Stimulated activated CD8-positive, alpha-beta memory T cell treated with anti-CD3 and anti-CD28 coated beads, Interleukin-12 subunit alpha, Interleukin-12 subunit beta, amount 100 ng/mL, for 4 hours (primary cell): ENCODE results near the gene MYL6.

Experiments
- DNase-seq: peaks from one replicate; pipeline ENCODE4 v3.0.0-alpha.2; 2020; ENCODE audit warnings: low read depth

Gene MYL6

DNA sequence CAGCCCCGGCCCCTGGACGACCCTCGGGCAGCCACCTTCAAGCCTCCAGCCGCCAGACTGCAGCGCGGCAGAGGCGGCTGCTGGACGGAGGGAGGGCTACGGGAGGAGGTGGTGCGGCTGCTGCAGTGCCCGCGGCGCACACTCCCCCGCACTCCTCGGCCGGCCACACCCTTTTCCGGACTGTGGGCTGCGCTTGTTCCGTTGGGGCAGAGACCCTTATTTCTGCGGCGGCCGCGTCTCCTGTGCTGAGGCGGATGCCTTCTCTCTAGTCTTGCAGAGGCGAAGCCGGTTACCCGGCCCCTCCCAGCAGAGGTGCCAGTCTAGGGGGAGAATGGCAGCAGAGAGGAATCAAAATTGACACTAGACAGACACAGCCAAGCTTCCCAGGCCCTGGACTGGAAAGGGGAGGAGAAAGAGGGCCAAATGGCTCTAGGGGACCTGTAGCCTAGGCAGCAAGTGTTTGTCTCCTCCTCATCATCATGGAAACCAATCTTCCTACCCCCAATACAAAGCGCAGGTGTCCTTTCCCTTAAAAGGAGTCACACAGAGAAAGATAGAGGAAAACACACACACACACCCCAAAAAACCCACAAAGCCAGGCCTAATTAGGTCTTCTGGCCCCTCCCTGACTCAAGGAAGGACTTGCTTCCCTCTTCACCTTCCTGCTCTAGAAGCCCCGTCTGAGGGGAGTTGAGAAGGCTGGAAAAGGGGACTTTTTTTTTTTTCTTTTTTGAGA lies 28.8 kb upstream of the MYL6 start:
- peak; percentile 63 for DNase-seq

DNA sequence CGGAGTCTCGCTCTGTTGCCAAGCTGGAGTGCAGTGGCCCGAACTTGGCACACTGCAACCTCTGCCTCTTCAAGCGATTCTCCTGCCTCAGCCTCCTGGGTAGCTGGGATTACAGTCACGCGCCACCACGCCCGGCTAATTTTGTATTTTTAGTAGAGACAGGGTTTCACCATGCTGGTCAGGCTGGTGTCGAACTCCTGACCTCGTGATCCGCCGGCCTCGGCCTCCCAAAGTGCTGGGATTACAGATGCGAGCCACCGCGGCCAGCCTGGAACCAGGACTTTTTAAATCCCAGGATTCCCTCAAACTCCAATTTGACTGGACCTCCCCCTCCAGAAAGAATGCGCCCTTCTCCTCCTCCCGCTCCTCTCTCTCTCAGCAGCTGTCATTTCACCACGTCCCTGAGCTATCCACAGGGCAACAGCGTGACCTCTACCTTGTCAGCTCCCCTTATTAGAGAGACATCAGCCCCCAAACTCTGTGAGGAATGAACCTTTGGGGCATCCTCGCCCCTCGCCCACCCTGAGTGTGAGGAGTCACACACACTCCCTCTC lies 28.1 kb upstream of the MYL6 start:
- no peak for DNase-seq

DNA sequence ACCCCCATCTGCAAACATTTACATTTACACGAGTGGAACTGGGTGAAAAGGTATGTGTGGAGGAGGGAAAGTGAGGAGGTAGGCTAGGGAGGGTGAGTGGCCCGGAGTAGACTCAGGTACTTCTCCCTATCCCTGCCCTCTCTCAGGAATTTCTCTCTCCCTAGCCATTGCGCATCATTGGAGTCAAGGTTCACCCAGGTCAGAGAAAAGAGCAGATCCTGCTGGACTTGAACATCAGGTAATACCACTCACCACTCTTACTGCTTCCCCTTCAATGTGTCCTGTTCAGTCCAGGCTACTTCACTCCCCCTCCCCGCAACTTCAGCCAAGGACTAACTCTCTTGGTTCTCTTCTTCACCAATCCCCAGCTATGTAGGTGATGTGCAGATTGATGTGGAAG lies 27.3 kb upstream of the MYL6 start:
- DNase-seq: no peak

DNA sequence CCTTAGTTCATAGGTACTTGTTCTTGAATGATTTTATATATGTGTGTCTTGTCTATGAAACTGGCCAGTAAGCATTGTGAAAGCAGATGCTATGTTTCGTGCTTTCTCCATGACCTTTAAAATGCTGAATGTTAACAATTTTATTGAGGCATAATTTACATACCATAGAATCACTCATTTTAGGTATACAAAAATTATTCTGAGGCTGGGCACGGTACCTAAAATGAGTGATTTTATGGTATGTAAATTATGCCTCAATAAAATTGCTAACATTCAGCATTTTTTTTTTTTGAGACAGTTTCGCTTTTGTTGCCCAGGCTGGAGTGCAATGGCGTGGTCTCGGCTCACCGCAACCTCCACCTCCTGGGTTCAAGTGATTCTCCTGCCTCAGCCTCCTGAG lies 23.3 kb upstream of the MYL6 start:
- DNase-seq: no peak

GRCh38 chr12:56137853-56138571 lies 20.1 kb upstream of the MYL6 start:
- no peak for DNase-seq

DNA sequence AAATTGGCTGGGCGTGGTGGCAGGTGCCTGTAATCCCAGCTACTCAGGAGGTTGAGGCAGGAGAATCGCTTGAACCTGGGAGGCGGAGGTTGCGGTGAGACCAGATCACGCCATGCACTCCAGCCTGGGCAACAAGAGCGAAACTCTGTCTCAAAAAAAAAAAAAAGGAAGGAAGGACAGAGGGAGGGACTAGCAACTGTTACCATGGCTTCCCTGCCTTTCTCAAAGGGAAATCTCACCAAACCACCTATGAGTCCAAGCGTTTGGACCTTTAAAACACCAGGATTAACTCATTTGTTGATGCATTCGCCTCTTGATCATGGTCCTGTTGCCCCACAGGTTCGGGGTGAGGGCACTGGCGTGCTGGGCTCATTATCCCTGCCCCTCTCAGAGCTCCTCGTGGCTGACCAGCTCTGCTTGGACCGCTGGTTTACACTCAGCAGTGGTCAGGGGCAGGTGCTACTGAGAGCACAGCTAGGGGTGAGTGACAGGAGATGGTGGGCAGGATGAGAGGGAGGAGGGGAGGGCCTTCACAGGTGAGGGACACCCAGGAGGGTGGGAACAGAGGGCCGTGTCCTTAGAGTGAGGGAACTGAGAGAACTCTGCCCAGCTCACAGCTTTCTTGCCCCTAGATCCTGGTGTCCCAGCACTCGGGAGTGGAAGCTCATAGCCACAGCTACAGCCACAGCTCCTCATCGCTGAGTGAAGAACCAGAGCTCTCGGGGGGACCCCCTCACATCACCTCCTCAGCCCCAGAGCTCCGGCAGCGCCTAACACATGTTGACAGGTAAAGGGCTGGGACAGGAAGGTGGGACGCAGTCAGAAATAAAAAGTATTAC lies 16.0 kb upstream of the MYL6 start:
- DNase-seq: no peak

GRCh38 chr12:56143217-56143616 lies 14.9 kb upstream of the MYL6 start:
- no peak for DNase-seq

GRCh38 chr12:56143870-56144269 lies 14.3 kb upstream of the MYL6 start:
- no peak for DNase-seq

DNA sequence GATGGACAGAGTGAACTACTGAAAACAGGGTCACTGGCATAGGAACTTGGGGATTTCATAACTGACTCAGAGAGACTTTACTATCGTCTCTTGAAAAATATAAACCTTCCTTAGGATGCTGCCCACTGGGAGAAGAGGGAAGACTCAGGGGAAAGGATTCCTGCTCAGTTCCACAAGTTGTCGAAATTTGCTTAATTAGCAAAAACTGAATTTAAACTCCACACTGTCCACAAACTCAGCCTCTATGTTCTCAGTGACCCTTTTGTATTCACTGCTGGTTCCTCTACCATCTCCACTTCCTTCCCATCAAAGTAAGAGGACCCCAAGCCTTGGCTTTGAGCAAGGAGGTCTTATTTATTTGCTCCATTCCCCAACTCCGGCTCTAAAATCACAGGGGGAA lies 12.9 kb upstream of the MYL6 start:
- no peak for DNase-seq

- no peak for DNase-seq
These were observed 11.4 kb upstream of the MYL6 start for GRCh38 chr12:56146492-56147460.

DNA sequence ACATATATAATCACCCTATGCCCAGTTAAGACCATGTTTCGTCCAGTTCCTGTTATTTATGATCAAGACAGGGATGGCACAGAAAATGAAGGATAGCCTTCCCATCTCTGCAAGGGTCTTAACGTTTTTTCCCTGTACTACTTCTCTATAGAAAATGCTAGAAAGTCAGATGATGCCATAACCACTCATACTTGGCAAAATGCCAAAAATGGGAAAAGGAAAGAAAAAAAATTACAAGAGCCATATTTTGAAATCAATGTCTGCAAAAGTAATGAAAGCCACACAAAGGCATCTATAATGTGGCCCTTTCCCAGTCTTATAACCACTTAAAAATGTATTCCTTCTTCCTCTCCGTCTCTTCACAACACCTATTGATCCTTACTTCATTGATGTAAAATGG lies 7.6 kb upstream of the MYL6 start:
- no peak for DNase-seq

DNA sequence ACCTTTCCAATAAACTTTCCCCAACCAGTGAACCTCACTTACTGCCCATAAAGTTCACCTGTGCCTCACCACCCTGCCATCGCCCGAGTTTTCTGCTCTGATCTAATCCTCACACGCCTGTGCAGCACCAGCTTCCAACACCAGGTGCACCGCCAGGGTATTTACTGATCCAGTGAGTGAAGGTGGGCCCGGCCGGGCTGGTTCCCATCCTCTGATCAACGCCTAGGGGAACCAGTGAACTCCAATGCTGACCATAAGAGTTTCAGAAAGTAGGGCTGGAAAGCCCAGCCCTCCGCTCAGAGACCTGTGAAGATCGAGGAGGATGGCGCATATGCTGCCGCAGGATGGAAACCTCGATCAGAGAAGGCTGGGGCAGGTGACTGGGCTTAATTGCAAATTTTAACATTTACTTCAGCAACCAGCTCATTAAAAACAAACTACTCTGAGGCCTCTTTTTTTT lies 6.5 kb upstream of the MYL6 start:
- DNase-seq: peak; percentile 47

DNA sequence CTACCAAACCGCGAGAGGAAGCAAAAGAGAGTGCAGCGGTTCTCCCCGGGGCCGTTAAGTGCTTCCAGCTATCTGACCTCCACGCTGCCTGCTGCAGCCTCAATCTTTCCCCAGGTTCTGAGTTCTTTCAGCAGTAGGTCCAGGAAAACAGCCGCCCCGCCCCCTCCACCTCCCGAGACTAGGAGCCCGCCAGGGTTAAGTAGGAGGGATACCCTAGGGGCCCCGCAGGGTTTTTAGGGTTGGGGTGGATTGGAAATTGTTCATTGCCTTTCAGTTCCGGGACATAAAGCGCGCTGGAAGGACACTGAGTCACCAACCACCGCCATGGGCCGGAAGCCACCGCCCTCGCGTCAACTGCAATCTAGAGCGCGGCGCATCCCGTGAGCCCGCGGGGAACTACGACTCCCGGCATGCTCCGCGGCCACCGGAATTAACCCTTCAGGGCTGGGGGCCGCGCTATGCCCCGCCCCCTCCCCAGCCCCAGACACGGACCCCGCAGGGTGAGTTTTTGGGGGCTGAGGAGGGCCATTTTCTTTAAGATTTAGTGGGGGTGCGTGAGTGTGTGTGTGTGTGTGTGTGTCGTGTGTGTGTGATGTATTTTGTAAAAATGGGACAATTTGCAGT lies 5.9 kb upstream of the MYL6 start, which contains the start of gene MYL6B:
Gene MYL6B (plus strand): TSS at position 456 of the 624 bp plus-strand sequence. CDS start 1,332 bp downstream, outside the sequence.
- peak; percentile 87 for DNase-seq

GRCh38 chr12:56152756-56153677 lies 5.1 kb upstream of the MYL6 start:
- DNase-seq: no peak

DNA sequence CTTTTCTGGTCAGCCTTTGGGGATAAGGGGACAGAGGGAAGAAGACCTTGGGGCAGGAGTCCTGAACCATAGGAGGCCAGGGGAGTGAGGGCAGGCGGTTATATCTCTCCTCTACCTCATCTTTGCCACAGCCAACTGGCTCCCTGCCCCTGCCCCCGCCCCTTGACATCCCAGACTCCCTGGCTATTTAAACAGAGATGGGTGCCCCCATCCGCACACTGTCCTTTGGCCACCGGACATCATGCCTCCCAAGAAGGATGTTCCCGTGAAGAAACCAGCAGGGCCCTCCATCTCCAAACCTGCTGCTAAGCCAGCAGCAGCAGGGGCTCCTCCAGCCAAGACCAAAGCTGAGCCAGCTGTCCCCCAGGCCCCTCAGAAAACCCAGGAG lies 4.5 kb upstream of the MYL6 start:
- DNase-seq: no peak

DNA sequence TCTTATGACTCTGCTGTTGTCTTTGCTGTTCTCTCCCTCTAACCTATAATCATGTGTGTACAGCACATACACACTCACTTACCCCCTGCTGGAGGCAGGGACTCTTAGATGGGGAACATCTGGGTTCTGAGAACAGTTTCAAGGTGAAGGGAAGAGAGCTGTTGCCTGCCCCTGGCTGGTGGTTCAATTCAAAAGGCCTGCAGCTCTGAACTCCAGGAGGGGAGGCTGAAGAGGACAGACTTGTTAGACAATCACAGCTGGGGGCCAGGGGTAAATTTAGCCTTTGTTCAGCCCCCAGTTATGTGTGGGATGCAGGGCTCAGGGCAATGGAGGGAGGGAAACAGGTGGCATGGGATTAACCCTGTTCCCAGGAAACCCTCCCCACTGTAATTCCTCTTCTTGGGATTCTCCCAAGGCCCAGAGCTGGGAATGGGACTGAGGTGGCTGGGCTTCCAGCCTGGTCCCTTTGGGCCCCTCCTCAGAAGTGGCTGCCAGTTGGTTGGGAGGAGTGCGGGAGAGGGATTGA lies 3.9 kb upstream of the MYL6 start:
- no peak for DNase-seq

DNA sequence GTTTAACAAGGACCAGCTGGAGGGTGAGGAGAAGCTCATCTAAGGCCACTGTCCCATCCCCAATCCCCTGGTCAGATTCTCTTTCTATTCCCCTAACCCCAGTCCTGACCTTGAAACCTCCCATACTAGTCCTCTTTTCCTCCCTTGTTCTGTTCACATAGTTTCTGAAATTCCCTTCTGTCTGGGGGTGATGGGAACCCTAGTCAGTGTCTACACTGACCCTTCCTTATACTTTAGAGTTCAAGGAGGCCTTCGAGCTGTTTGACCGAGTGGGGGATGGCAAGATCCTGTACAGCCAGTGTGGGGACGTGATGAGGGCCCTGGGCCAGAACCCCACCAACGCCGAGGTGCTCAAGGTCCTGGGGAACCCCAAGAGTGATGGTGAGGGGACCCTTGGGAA lies 3.3 kb upstream of the MYL6 start:
- no peak for DNase-seq

DNA sequence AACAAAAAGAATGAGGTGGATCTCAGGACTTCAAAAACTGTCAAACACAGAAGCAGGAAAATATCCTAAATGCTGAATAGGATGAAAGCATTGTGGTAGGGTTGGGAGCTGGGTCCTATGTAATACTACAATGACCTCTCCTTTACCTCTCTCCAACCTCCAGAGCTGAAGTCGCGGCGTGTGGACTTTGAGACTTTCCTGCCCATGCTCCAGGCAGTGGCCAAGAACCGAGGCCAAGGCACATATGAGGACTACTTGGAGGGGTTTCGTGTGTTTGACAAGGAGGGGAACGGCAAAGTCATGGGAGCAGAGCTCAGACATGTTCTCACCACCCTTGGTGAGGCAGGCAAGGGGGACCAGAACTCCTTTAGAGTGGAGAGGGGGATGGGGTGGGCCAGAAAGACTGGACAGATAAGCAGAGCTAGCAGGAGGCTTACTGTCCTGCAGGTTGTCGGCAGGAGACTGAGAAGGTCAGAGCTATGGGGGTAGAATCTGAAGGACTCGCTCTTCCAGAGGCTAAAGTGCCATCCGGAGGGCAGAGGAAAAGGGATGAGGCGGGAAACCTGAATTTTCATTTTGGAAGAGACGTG lies 2.8 kb upstream of the MYL6 start:
- no peak for DNase-seq
